HPDE6-E6E7 (cell line): ENCODE results near the gene LRP1.

Experiments used
- DNase-seq: peaks from one replicate; pipeline ENCODE4 v3.0.0; 2011; ENCODE audit warnings: missing footprints; ENCODE audit errors: extremely low spot score

Gene LRP1

DNA sequence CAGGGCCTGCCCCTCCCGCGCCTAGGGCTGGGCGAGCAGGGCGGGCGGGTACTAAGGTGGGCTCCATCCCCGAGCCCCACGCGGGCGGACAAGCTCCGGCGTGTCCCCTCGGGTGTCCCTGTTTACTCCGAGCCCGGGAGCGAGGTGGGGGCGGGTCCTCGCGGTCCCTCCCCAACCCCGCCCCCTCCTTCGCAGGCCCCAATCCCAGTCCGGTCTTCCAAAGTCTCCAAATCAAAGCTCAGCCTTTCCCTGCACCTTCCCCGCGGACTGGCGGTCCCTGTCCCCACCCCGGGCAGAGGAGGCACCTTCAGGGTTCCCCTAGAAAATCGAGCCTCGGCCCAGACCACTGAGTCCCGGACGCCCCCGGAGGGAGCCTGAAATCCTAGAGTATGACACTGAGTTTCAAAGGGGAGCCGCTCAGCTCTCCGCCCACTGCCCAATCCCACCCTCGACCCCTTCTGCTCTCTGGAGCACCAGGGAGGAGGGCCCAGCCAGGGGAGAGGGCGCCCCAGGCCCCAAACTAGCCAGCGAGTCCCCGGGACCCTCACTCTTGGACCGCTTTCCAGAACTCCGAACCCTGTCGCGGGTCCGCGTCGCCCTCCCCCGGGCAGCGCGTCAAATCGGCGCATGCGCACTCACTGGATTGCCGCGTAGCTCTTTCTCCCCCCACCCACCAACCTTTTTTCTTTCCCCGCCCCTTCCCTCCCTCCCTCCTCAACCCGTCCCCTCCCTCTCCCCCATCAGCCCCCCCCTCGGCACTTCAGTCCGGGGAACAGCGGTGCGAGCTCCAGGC lies at the start of gene LRP1:
LRP1 (plus strand) TSS at position 758 of the 793 bp plus-strand sequence. CDS start 482 bp downstream, outside the sequence.
- peak; percentile 83 for DNase-seq

DNA sequence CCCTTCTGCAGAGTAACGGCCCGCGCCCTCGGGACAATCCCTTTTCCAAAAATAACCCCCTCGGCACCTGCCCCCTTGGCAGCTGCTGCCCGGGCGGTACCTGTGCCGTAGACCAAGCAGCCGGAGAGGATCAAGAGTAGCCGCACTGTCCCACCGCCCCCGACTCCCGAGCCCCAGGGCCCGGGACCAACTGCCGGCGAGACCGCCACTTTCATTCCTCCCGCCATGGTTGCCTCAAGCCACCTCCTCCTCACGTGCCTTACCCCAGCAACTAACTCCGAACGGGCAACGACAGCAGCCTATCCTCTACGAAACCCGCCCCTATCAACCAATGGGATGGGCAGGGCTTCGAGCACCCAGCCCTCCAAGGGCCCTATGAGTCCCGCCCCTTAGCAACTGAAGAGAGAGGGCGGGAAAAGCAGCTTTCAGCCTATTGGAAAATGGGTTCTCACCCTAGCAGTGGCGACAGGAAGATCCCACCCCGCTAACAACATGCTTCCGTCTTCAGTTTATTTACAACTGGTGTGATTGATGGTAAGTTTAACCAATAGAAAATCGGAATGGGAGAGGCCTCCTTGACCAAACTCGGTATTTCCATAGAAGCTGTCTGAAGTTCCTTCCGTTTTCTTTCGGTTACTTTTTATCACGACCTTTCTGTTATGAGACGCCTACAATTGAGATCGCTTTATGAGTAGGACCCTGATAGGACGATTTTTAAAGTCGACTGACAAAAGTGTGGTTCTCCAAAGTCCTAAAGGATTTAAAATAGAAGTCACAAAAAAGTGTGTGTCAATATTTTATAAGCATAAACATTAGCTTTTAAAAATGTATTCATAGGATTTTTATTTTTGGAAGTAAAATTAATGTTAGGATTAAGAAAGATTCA lies 49.5 kb upstream of the LRP1 start, which contains the start of gene NEMP1:
NEMP1 (minus strand) TSS at position 273 of the 886 bp plus-strand sequence; CDS start at position 227, 46 bp downstream.
- peak; percentile 98 for DNase-seq

DNA sequence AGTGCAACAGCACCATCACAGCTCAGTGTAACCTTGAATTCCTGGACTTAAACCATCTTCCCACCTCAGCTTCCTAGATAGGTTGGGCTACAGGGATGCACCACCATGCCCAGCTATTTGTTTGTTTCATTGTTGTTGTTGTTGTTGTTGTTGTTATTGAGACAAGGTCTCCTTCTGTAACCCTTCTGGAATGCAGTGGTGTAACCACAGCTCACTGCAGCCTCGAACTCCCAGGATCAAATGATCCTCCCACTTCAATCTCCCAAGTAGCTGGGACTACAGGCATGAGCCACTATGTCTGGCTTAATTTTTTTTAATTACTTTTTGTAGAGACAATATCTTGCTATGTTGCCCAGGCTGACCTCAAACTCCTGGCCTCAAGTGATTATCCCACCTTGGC lies 48.5 kb upstream of the LRP1 start:
- no peak for DNase-seq

DNA sequence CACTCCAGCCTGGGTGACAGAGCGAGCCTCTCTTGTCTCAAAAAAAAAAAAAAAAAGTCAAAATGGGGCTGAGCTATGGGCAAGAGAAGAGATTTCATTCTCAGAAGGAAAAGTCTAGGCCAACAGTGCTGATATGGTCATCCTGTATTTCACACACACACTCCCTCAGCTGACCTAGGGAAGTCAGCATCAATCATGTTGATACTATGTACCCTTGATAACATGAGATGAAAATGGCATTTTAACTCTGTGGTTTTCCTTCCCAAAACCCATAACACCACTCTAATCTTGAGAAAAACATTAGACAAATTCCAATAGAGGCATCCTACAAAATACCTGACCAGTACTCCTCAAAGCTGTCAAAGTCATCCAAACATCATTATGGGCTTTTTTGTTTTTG lies 47.4 kb upstream of the LRP1 start:
- no peak for DNase-seq

DNA sequence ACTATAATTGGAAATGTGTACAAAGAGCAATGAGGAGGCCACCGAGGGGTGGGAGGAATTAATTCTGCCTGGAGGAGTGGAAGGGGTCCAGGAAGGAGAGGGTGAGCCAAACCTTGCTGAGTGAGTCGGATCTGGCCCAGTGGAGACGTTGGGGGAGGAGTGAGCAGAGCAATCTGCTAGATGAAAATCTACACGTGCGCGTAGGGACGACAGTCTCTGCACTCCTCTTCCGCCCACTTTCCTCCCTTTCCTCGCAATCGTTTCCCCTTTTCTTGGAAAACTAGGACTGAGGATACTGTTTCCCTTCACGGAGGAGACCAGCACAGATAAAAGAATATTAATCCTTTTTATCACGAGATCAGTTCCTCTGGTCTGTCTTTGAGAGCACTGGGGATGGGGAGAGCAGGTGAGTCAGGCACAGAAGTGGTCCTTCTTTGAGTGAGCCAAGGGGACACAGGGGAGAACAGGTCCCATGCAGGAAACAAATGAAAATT lies 42.2 kb upstream of the LRP1 start:
- DNase-seq = no peak

DNA sequence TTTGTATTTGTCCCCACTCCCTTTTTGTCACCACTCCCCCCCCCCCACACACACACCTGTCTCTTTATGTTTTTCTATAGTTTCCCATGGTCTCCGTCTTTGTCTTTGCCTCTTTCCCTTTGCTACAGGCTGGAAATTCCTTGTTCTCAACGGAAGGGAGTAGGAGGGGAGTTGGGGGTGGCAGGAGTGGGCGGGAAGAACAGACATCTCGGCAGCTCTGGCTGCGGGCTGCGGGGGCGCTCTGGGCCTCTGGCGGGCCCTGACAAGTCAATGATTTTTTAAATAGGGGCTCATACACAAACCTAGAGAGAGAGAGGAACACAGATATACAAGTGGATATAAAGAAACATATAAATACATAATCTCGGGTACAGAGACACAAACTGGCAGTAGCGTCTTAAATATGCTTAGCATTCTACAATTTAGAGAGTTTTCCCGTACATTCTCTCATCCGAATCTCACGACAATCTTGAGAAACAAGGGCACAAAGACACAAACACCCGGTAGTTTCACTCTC lies 41.7 kb upstream of the LRP1 start:
- no peak for DNase-seq

DNA sequence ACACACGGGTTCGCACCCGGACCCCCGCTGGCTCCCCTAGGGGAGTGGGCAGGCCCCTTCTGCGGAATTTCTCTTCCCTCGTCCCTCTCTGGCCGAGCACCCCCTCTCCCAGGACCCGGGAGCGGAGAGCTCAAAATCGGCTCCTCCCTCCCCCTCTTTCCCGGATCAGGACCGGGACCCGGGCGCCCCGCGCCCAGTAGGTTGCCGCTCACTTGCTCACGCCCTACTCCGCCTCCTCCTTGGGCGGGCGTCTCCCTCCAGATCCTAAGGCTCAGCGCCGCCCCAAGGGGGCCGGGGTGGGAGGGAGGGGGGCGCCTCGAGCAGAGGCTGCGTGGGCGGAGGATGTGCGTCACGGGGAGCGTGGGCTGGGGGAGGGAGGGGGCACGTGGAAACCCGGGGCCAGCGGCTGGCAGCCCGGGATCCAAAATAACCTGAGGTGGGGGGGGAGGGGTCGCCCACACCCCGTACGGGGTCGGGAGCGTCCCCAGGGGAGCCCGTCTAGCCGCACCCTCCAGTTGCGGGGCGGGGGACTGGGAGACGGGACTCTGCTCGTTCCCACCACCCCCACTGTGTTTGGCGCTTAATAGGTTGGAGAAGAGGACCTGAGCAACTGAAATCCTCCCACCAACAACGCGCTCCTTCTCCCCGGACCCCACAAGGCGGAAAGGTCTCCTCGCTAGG lies 41.1 kb upstream of the LRP1 start:
- peak; percentile 70 for DNase-seq

DNA sequence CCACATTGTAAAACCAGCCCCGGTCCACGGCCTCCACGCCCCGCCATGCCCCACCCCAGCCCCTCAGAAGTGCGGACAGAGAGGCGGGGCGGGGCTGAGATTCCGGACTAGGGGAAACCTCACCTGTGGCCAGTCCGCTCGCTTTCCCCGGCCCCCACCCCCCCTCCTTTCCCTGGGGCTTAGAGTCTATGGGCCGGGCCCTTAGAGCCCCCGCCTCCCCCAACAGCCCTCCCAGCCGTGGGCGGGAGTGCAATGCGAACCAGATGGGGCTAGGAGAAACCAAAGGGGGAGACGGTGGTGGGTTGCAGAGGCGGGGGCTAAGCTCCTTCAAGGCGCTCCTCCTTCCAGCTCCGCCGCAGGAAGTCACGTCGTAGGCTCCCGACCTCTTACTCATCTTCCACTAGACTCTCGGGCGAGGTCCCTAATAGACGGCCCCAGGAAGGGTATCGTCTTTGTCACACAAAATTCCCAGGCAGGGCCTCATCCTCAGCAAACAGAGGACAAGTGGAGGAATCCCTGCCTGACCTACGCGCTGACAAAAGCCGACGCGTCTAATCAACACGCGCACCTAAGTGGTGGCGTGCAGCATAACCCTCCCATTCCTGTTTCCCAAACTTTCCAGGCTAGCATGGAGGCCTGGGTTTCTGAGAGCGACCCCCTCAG lies 40.5 kb upstream of the LRP1 start:
- DNase-seq = peak; percentile 71

DNA sequence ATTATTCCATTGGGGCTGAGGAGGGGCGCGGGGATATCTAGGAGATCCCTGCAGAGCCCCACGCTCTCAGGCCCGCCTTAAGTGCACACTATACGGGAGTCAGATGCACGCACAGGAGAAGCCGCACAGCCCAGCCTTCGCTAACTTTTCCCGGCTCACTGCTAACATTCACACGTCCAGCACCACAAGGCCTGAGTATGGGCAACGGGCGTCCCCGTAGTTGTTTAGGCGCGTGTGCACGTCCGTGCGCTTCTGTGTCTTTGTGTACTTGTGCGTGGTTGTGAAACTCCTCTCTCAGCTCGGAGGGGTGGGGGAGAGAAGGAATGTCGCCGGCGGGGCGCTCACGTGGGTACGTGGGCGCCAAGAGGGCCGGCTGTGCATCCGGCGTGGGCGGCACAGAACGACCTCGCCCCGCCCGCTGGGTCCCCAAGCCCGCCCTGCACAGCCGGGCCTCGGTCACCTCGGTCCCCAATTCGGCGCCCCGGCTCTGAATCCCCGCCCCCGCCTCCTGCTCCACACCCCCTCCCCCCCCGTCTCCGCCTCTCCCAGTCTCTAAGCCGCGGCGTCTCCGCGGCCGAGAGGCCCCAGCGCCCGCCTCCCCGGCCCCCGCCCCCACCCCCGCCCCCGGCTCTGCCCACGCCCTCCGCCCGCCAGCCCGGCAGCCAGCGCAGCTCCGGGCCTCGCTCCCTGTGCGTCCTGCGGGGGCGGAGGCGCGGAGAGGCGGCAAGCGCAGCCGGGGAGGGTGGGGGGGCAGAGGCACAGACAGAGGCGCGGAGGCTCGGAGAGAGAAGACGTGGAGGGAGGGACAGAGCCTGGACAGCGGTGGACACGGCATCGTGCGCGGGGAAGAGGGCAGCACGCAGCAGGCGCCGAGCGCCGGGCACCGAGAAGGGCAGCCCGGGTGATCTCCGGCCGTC lies 39.7 kb upstream of the LRP1 start, which contains the start of gene NAB2:
NAB2 (plus strand) TSS at position 761 of the 917 bp plus-strand sequence. CDS start 158 bp downstream, outside the sequence.
- DNase-seq = peak; percentile 72

DNA sequence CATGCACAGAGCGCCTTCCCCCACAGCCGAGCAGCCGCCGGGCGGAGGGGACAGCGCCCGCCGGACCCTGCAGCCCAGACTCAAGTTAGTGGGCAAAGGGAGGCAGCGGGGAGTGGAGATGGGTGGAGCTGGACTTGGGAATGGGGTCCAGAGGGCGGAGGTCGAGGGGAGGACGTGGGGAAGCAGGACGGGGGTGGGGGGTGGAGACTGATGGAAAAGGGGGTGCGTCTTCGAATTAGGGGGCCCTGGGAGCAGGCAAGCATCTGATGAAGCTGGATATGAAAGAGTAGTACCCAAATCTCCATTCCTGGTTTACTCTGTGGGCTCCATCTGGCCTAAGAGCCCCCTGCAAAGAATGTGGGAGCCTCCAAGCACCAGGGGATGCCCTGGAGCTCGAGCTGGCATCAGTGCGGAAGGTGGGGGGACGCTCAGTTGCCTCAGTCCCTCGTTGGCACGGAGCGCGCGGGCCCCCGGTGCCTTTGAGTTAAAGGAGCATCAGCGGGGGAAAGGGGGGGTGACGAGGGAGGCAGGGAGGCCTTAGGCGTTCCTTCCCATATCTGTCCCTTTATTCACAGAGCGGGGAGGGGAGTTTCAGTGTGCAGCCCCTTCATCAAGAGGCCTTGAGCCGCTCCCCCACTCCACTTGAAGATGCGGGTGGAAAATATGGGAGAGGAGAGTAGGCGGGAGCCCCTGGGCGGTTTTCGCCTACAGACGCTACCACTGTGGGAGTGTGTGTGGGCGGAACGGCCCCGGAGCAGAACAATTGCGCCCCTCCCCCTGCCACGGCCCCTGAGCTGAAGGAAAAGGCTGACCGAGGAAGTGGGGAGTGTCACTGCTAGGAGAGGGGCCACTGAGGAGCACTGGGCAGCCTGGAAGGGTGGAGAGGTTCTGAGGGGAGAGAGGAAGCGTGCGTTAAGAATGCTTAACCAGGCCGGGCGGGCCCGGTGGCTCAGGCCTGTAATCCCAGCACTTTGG lies 38.7 kb upstream of the LRP1 start:
- DNase-seq = no peak

DNA sequence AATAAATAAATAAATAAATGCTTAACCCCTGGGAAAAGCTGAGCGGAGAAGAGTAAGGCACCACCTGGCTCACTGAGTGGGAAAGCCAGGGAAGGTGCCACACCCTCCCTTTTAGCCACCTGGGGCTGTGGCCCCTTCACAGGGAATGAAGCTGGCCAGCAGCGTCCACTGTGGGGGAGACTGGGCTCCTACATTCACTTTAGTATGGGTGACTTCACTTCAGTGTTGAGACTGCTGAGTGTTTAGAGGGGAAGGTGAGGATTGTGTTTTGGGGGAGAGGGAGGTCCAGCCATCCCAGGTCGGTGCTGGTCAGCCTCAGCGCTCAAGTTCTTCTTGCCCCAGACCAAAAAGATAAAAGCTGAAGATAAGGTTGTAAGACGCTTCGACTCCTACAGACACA lies 37.8 kb upstream of the LRP1 start:
- no peak for DNase-seq

DNA sequence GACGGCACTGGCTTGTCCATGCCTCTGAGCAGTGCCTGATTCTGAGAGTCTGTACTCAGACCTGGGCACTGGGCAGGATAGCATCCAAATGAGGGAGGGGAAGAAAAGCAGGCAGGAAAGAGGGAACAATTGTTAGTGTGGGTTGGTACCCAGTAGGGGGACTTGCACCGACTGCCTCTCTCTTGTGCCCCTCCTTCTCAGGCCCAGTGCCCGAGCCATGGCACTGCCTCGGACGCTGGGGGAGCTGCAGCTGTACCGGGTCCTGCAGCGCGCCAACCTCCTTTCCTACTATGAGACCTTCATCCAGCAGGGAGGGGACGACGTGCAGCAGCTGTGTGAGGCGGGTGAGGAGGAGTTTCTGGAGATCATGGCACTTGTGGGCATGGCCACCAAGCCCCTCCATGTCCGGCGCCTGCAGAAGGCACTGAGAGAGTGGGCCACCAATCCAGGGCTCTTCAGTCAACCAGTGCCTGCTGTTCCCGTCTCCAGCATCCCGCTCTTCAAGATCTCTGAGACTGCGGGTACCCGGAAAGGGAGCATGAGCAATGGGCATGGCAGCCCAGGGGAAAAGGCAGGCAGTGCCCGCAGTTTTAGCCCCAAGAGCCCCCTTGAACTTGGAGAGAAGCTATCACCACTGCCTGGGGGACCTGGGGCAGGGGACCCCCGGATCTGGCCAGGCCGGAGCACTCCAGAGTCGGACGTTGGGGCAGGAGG lies 37.2 kb upstream of the LRP1 start:
- DNase-seq = no peak

DNA sequence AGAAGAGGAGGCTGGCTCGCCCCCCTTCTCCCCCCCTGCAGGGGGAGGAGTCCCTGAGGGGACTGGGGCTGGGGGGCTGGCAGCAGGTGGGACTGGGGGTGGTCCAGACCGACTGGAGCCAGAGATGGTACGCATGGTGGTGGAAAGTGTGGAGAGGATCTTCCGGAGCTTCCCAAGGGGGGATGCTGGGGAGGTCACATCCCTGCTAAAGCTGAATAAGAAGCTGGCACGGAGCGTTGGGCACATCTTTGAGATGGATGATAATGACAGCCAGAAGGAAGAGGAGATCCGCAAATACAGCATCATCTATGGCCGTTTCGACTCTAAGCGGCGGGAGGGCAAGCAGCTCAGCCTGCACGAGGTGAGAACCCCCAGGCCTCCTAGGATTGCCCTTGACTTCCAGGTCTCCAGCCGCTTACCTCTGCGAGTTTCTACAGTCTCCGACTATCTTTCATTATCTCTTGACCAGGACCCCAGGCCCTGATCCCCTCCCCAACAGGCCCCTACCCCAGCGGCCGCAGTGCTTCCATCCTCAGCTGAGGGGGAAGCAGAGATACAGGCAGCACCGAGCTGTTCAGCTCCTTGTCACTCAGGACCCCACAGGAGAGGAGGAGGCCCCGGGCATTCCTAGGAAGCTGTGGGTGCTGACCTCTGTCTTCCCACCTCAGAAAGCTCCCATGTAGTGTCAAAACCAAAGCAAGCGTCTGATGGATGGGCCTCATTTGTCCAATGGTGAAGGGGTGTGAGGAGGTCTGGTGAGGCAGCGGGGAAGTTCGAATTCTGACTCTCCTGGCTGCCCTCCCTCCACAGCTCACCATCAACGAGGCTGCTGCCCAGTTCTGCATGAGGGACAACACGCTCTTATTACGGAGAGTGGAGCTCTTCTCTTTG lies 36.4 kb upstream of the LRP1 start:
- no peak for DNase-seq

DNA sequence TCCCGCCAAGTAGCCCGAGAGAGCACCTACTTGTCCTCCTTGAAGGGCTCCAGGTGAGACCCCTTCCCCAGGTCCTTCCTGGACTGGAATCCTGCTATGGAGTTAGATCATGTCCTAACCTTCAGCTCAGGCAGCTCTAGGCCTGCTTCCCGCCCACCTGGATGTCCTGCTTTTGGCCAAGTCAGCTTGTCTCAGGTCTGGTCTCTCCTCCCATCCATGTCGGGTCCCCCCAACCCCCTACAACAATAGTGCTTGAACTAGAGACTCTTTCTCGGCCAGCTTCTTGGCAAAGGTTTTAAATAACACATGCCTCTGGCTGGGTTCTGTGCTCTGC lies 35.8 kb upstream of the LRP1 start:
- no peak for DNase-seq

DNA sequence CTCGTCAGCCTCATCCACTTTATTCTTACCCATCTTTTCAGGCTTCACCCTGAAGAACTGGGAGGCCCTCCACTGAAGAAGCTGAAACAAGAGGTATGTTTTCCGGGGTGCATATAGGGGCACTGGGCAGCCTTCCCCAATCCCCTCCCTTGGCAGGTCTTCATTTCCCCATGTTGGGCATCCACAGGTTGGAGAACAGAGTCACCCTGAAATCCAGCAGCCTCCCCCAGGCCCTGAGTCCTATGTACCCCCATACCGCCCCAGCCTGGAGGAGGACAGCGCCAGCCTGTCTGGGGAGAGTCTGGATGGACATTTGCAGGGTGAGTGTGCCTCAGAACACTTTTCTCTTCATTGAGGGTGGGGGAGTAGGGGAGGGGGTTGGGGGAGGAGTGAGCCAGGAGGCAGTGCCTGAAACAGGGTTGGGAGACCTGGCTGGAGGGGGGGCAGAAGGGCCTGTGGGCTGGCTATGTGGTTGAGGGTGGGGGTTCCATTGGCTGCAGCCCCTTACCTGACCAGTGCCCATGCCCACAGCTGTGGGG lies 35.3 kb upstream of the LRP1 start:
- no peak for DNase-seq

DNA sequence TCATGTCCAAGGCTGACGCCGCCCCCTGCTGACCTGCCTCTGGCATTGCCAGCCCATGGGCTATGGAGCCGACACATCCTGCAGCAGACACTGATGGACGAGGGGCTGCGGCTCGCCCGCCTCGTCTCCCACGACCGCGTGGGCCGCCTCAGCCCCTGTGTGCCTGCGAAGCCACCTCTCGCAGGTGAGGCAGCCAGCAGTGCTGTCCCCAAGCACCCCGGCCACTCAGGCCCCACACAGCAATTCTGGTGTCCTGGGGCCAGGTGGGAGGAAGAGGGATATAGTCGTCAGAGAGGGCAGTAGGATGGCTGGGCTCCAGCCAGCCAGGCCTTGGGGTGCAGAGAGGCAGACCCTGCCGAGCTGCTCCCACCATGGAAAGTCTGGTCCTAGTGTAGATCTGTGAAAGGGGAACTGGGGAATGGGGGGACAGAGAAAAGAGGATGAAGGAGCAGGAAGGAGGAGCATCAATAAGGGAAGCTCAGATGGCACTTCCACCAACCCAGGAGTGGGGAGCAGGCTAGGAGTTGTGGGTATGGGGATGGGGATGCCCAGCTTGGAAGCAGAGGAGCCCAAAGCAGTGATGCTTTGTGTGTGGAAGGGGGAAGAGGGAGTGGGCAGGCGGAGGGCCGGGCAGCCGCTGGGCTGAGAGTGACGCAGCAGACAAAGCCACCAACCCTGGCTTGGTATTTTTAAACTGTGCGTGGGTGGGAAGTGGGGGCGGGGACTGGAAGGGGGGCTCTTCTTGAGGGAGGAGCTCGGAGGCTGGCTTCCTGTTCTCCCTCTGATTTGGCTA lies 34.7 kb upstream of the LRP1 start:
- peak; percentile 60 for DNase-seq
